ENCODE measurements around the gene REG3A.

Gene REG3A

DNA sequence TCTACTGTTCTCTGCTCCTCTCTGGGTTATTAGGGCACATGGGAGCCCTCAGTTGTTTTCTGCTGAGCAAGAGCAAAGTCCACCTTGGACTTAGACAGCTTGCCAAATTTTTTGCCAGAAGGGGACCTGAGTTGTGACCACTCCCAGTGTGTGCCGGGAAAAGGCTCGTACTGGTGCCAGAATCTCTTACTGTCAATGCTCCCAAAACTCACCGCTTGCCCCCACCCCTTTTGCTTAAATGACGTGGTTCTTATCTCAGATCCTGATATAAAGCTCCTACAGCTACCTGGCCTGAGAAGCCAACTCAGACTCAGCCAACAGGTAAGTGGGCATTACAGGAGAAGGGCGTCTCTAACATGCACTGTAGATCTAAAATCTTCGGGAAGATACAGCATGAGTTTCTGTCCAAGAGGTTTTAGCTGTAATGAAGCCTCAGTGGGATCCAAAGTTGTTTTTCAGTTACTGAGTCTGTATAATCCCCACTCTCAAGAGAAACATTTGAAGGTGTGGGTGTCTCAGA, 39.3 kb downstream of the REG3A start, which contains the start of gene REG1A:
TSS of gene REG1A (plus strand) at position 295 of the 520 bp plus-strand sequence. CDS start 374 bp downstream, outside the sequence.
- DNase-seq (ENCODE audit: low spot score): no peak

DNA sequence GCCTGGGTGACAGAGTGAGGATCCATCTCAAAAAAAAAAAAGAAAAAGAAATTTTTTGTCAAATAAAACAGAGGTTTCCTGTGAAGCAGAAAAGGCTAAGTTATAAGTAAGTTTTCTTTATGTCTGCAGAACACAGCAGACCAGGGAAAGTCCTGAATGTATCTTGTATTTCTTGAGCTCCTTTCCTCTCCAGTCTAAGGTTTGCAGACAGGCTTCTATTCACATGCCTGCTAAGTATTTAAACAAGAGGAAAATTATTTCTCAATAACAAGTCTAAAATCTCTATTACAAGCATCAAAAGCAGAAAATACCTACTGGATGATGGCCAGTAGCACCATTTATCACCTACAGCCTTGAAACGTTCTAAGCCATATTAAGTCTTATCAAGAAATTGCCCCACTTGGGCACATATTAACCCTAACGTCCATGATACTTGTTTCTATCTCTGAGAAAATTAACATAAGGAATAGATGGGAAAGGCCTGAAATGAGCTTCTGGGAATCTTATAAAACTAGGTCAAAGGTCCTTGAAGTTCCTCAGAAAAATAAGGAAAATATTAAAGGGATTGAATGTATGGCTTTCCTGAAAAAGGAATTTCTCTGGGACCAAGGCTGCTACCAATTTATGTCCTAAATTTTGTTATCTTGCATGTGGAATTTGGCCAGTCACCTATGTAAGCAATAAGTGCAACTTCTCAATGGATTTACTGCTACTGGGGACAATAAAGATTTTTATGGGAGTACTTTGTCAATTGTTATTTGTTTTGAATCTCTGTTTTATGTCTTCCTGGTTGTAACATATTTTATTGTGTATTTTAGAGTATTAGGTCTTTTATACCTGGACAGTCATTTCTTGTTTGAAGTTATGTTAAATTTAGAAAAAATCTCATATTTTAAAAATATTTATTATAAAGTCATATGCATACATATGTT, 42.3 kb downstream of the REG3A start:
- no peak for DNase-seq (ENCODE audit: low spot score)

DNA sequence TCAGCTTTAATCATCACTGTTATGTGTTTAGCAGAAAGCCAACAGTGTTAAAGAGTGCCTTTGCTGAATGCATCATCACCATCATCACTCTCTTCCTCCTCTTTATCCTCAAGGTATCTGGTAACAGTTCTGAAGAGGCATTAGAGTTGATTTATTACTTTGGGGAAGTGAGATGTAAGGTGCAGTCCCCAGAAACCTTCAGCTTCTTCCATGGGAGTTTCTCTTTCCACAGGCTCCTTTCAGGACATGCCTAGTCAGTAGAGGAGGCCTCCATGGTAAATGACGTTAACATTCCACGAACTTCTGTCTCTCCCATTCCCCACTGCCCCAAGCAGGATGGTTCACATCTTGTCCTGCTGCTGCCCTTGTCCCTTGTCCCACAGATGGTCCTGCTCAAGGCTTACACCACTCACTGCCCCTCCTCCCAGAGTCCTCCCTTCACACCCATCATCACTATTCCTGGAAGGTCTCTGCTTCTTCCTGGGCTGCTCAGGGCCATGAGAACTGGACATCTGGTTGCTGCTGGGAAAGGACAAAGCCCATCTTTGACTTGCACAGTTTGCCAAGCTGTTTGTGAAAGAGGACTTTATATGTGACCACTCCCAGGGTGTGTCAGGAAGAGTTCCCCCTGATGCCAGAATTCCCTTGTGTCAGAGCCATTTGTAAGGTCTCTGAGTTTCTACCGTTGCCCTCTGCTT, 44.6 kb downstream of the REG3A start:
- DNase-seq (ENCODE audit: low spot score): no peak

DNA sequence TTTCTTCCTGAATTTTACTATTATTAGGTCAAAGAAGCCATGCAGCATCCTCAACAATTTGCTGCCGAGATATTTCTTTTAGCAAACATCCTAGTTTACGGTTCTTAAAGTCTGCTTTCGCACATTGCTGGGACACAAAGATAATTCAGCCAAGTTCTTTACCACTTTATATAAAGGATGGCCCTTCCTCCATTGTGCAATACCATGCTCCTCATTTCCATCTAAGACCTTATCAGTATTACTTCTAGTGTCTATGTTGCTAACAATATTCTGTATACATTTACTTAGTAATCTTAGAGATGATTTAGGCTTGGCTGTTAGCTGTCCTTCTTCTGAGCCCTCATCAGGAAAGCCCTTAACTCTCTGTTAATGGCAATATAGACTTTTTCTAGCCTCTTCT, 47.3 kb downstream of the REG3A start:
- DNase-seq (ENCODE audit: low spot score): no peak
